EH (cell line): ENCODE results near the gene SLC39A11.
"Not testable (repeated sequence)": the region's sequence is repeated elsewhere in the genome, so short reads cannot be mapped to it uniquely, and the experiment has no call there.

Source experiments
- DNase-seq: peaks from one replicate; pipeline ENCODE4 v3.0.0-alpha.2; 2015; ENCODE audit warnings: low read depth

SLC39A11 gene

GRCh38 chr17:73092523-73093135, at the start of gene SLC39A11:
TSS of gene SLC39A11 (minus strand) at chr17:73092688. CDS start at chr17:73088764, 3,924 bp downstream.
- peak; percentile 92 for DNase-seq

- DNase-seq = no peak
These were observed 48.9 kb upstream of the SLC39A11 start for GRCh38 chr17:73141411-73141810.

- no peak for DNase-seq
These were observed 48.1 kb upstream of the SLC39A11 start for GRCh38 chr17:73140566-73140965.

GRCh38 chr17:73139296-73139695, 46.8 kb upstream of the SLC39A11 start:
- DNase-seq = no peak

GRCh38 chr17:73138541-73139138, 46.2 kb upstream of the SLC39A11 start:
- DNase-seq = no peak

- no peak for DNase-seq
These were observed 44.9 kb upstream of the SLC39A11 start for GRCh38 chr17:73137376-73137775.

GRCh38 chr17:73135766-73136165, 43.3 kb upstream of the SLC39A11 start:
- DNase-seq = no peak

- DNase-seq = no peak
These were observed 41.6 kb upstream of the SLC39A11 start for GRCh38 chr17:73133911-73134649.

- no peak for DNase-seq
These were observed 39.6 kb upstream of the SLC39A11 start for GRCh38 chr17:73132085-73132492.

- DNase-seq = not testable (repeated sequence)
These were observed 39.0 kb upstream of the SLC39A11 start for GRCh38 chr17:73131439-73131838.

GRCh38 chr17:73130977-73131376, 38.5 kb upstream of the SLC39A11 start:
- DNase-seq = no peak

GRCh38 chr17:73128496-73128895, 36.0 kb upstream of the SLC39A11 start:
- DNase-seq = no peak

GRCh38 chr17:73126716-73127473, 34.4 kb upstream of the SLC39A11 start:
- peak; percentile 32 for DNase-seq

GRCh38 chr17:73123606-73124320, 31.3 kb upstream of the SLC39A11 start:
- DNase-seq = no peak

- DNase-seq = no peak
These were observed 30.6 kb upstream of the SLC39A11 start for GRCh38 chr17:73122953-73123605.

GRCh38 chr17:73121506-73121905, 29.0 kb upstream of the SLC39A11 start:
- no peak for DNase-seq

GRCh38 chr17:73119631-73120030, 27.1 kb upstream of the SLC39A11 start:
- DNase-seq = no peak

- no peak for DNase-seq
These were observed 26.5 kb upstream of the SLC39A11 start for GRCh38 chr17:73118951-73119391.

GRCh38 chr17:73118139-73118538, 25.7 kb upstream of the SLC39A11 start:
- DNase-seq = no peak

- no peak for DNase-seq
These were observed 19.8 kb upstream of the SLC39A11 start for GRCh38 chr17:73112246-73112645.

GRCh38 chr17:73111386-73111785, 18.9 kb upstream of the SLC39A11 start:
- no peak for DNase-seq
